T-helper 1 cell (primary cell): ENCODE results near the gene RALGPS1.
"Not testable (repeated sequence)": the region's sequence is repeated elsewhere in the genome, so short reads cannot be mapped to it uniquely, and the experiment has no call there.

Experiments
- DNase-seq, 5 donors: peaks; one replicate each; pipeline ENCODE4 v3.0.0-alpha.2; 2012 to 2020

RALGPS1 gene

DNA sequence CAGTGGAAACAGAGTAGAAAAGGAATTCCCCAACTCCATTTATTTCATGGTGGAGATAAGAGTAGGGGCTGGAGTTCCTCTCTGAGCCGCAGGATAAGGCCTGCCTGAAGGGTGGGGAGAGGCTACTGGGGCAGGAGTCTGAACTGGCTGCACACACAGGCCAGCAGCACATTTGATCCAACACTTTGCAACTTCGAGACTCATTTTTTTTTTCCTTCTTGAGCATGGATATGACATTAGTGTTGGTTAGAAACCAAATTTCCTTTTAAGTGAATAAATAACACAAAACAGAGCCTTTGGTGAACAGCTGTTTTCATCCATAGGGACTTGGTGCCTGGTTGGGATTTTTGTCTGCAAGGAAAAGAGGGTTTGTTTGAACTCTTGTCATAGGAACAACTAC is 76.6 kb downstream of the RALGPS1 start:
- no peak for DNase-seq

DNA sequence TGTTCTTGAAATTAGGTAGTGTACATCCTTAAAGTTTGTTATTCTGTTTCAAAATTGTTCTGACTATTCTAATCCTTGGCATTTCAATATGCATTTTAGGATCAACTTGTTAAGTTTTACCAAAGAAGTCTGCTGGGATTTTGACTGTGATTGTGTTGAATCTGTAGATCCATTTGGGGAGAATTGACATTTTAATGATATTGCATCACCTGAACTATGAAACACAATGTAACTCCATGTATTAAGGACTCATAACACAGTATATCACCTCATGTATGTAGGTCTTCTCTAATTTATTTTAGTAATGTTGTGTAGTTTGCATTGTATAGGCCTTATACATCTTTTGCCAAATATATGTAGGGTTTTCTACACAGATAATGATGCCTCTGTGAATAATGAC is 77.8 kb downstream of the RALGPS1 start:
- DNase-seq, result no peak

DNA sequence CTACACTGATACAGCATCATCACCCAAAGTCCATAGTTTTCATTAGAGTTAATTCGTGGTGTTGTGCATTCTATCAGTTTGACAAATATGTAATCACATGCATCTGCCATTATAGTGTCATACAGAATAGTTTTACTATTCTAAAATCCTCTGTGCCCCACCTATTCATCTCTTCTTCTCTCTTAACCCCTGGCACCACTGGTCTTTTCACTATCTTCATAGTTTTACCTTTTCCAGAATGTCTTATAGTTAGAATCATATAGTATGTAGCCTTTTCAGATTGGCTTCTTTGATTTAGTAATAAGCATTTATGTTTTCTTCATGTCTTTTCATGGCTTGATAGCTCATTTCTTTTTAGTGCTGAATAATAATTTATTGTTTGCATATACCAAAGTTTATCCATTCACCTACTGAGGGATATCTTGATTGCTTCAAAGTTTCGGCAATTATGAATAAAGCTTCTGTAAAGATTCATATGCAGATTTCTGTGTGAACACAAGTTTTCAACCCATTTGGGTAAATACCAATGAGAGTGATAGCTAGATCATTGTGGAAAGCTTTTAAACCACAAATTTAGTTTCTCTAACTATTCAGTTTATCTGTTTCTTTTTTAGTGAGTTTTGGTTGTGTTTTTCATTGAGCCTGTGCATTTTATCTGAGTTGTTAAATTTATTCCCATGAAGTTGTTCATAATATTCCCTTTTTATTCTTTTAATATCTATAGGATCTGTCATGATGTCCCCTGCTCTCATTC is 84.9 kb downstream of the RALGPS1 start:
- no peak for DNase-seq

DNA sequence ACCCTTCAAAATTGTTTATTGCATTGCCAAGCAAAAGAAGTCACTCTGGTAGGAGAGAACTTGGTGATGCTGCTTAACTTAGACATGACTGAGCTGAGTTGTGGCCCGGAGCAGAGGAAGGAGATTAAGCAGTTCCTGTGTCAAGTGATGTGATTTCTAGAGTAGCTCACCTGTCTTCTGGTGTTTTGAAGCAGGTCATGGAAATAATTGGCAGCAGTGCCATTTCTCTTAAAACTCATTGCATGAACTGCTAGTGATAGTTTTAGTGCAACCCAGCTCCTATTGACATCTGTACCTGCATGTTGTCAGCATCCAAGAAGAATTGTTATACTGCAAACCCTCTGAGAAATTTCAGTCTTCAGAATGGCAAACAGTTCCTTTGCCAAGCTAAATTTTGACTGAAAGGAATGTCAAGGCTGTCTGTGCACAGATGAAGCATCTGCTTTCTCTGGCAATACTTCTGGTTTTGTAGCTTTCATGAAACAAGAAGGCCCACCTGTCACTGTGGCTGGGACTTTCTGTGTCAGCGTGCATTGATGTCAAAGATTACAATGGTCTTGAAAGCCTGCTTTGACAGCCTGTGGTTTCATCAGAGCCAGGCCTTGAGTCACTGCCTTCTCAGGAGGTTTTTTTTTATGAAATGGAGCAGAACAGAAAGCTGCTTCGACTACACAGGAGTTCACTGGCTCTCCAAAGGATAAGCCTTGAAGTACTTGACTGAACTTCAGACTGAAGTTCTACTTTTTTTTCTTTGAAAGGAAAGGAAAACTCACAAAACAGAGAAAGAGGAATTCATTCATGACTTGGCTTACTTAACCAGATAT is 90.6 kb downstream of the RALGPS1 start:
- peak in 4 of 5 donors; percentile 31 to 90 (median 36) for DNase-seq

DNA sequence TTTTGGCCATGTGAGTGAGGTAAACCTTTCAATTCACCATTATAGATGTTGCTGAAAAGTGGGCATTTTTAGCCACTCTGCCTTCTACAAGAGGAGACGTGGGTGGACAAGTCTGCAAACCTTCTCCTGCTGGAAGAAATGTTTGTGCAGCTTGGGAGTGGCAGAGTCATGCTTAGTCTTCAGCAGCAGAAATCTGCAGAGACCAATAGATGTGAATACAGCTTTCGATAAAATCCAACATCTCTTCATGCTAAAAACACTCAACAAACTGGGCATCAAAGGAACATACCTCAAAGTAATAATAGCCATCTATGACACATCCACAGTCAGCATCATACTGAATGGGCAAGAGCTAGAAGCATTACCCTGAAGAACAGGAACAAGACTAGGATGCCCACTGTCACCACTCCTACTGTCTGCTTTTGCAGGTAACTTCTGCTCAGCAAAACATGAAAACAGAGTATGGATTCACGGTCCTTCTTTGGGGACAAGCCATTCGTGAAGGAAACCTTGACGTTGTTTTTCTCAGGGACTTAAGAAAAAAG is 91.3 kb downstream of the RALGPS1 start:
- no peak for DNase-seq

DNA sequence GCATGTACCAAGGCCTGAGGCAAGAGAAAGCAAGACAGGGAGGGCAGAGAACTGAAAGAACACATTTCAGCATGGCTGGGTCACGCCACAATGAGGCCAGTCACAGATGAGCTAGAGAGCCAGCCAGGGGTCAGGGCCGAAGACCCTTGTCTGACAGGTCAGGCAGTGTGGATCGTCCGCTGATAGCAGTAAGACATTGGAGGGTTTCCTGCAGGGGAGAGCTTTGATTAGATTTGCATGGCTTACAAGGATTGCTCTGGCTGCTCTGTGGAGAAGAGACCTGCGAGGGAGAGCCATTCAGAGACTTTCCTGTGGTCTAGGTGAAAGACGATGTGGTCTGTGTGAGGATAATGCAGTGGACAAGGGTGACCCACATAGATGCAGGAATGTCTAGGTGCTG is 93.1 kb downstream of the RALGPS1 start:
- no peak for DNase-seq

DNA sequence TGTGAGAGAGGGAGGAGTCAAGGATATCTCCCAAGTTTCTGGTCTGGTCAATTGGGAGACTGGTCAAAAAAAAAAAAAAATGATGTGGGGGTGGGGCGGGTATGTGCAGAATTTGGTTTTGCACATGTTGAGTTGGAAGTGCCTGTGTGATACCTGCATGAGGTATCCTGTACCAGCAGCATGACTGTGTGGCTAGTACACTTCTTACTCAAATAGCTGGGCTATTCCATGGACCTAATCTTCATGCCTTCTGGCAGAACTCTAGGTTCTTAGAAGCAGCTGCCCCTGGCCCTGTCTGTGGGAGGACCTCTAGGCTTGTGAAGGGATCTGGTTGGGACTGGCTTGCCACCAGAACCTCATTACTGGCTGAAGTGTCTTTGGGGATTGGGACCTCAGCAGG is 93.5 kb downstream of the RALGPS1 start:
- no peak for DNase-seq

DNA sequence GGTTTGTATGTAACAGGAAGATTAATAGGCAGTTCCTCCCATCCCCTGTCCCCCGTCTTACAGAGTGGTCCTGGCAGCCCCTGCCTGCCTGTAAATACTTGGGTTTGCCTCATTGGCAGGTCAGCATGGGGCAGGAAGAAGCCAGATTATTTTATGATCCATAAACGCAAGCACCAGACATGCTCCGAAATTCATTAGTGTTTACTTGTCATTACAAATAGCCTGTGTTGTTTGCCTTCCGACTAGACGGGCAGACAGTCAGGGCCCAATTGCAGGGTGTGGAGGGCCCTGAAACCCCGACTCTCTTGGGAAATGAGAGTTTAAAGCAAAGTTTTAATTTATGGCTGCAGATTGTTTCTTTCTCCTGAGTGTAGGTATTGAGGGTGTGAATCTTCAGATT is 97.2 kb downstream of the RALGPS1 start:
- DNase-seq, result no peak

DNA sequence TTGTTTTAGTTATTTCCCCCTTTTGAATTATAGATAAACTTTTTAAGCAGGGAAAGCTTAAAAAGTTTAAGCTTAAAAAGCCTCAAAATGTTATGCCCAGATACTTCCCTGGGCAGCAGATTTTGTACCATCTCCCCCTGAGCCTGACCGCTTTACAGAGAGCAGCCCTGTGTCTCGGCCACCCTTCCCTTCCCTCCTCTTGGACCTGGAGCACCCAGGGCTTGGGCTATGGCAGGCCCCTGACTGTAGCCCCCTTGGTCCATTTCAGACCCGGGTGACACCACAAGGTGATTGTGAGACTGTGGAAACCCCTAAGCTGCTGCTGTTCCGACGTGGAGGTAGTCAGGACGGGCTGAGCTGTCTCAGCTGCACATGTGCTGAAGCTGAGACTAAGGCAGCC is 97.7 kb downstream of the RALGPS1 start:
- DNase-seq, result no peak

DNA sequence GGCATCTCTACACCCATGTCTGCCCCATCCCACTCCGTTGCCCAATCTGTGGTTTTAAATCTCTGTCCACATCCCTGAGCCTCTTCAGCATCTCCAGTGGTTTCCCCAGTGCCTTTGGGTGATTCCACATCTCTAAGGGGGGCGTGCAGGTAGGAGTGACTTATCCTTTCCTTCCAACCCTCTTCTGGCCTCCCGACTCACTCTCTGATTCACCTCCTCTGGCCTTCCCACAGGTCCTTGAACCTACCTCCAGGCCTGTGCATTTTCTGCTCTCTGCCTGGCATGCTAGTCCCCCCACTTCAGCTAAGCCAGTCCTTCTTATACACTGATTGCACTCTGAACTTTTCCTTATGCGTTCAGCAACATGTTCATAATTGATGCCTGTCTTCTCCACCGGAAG is 99.0 kb downstream of the RALGPS1 start:
- DNase-seq, result no peak

DNA sequence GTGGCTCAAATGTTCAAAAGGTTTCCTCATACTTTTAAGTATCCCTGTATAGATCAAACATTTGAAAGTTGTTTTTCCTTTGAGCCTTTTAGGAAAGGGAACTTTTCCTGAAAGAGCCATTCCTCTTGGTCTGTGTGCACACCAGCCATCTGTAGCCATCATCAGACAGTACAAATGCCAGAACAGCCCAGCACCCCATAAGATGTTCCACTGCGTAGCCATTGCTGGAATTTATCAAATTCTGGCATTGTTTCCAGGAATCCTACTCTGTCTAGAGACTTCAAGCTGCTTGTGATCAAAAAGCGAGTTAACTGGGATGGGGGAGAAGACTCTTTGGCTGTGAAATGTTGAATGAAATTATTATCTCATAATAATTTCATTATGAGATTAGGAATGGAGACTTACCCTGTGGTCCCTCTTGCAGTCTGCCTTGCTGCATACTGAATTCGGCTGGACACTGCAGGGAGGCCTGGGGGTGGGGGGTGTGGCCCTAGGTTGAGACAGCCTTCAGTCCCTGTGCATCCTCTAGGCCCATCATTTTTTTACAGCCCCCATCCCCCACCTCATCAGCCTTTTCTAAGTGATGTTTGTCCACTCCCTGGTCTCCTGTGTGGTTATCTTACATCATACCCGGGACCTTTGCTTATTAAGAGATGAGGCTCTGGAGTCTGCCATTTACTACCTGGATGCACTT is 99.8 kb downstream of the RALGPS1 start:
- no peak for DNase-seq

DNA sequence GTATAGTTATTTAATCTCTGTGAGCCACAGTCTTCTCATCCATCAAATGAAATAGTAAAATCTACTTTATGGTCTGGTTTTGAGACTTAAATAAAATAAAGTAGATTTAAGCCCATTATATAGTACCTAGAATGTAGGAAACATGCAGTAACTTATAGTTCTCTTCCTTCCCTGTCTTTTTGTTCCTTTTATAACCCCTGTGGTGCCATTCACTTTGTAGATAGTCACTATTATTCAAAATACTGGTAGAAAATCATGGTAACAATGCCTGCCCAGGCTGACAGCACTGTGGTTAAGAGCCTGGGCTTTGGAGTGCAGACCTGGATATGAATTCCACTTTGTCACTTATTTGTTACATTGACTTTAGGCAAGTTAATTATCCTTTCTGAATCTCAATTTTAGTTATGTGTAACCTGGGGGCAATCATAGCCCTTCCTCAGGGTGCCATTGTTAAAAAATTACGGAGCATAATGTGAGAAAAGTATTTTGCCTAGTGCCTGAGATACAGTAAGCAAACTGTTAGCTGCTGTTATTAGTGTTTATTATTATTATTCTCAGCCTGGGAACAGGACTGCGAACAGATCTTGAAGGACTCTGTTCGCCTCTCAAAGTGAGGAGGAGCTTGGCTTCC is 100.4 kb downstream of the RALGPS1 start:
- no peak for DNase-seq

DNA sequence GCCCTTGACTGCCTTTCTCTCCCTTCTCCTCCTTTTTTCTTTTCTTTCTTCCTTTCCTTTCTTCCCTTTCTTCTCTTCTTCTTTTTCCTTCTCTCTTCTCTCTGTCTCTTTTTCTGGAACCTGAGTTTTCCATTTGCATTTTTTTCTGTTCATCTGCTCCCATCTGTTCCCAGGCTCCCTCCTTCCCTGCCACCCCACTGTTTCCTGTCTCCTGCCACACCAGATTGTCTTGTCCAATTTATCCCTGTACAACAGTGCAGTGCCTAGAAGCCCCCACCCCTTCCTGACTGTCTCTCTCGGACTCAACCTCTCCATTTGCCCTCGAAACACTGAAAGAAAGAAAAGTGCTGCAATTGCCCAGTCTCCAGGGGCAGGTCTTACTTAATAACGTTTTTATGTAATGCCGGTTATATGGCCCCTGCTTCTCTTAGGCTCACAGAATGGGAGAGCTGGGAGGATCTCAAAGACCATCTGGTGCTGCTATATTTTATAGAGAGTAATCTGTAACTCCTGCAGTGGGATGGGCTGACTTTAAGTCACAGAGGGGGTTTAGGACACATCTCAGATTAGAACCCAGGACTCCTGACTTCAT is 101.4 kb downstream of the RALGPS1 start:
- DNase-seq, result no peak

DNA sequence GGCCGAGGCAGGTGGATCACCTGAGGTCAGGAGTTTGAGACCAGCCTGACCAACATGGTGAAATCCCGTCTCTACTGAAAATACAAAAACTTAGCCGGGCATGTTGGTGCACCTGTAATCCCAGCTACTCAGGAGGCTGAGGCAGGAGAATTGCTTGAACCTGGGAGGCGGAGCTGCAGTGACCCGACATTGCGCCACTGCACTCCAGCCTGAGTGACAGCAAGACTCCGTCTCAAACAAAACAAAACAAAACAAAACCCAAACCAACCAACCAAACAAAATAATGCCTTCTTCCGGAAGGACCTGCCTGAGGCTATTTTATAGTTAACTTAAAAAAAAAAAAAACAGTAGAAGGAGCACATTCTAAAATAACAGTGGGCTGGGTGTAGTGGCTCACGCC is 103.4 kb downstream of the RALGPS1 start:
- DNase-seq, result not testable (repeated sequence)

DNA sequence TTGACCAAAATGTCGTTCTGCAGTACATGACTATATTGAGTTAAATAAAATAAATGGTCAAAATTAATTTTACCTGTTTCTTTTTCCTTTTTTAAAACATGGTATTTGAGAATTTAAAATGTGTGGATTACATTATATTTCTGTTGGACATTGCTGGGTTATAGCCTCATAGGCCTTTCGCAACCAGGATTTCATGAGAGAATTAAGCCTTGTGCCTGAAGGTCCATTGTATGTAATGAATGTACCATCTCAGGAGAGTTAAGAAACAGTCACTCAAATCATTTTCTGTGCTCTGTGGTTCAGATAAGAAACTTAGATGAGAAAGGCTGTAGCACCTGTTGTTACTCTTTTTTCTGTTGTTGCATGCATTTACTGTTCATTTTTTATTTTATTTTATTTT is 104.4 kb downstream of the RALGPS1 start:
- no peak for DNase-seq

DNA sequence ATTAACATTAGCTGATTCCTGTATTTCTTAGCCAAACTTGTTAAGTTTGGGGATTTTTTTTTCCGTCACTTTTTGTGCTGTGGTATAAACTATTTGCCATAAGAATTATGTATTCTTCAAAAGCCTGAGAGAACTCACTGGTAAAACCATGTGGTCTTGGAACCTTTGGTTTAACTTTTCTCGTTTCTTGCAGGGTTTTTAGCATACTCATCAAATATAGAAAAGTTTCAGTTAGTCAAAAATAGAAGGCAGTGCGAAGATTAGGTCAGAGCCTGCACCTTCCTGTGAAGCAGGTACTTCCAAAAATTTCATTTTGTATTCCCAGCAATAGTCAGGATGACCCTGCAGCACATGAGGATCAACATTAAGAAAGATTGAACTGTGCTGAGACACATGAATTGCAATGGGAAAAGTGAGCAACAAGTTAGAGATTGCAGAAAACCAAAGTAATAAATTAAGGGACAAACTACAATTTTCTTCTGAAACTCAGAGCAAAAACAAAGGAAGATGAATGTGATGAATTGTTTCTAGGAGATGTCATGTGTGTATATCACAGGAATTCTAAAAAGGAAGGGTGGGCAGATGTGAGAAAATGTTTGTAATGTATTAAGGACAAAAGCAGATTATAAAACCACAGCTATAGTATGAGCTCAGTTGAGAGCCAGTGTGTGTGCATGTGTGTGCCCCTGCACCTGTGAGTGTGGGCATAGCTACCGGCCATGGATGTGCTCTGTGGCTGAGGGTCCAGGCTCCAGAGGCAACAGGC is 105.6 kb downstream of the RALGPS1 start:
- DNase-seq, result no peak

DNA sequence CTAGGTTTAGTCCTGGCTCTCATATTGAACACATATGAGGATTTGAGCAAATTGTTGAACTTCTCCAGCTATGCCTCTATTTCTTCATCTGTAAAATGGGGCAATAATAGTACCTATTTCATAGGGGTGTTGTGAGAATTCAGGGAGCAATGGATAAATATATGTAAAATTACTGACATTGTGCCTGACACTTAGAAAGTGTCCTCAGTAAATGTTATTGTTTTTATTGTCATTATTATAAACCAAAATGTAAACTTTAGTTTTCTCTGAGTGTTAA is 106.2 kb downstream of the RALGPS1 start:
- DNase-seq, result no peak

DNA sequence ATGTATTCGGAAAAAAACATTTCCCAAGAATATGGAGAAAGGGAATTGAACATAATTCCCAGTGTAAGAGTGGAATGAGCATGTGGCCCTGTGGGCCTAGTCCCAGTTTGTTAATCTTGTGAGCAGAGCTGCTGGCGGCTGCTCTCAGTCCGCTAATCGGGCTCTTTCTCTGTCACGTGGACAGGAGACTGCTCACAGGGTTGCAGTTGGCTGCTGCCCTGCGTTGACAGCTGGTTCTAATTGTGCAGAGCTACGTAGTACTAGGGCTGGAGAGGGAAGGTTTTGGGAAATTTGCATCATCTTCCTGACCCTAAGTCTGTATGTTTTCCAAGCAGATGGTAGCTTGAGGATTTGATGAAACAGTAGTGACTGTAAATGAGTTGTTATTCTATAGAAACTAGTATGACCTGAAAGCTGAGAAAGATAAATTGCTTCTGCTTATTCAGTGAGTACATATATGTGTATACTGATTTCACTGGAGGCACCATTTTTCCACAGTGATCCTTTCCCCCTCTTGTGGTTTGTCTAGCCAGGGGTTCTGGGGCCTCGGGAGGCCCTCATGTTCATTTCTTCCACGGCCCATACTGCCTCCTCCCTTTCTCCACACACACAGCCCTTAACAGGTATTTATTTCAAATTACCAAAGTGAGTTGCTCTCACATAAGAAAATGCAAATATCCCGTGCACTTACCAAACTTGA is 107.2 kb downstream of the RALGPS1 start:
- no peak for DNase-seq

DNA sequence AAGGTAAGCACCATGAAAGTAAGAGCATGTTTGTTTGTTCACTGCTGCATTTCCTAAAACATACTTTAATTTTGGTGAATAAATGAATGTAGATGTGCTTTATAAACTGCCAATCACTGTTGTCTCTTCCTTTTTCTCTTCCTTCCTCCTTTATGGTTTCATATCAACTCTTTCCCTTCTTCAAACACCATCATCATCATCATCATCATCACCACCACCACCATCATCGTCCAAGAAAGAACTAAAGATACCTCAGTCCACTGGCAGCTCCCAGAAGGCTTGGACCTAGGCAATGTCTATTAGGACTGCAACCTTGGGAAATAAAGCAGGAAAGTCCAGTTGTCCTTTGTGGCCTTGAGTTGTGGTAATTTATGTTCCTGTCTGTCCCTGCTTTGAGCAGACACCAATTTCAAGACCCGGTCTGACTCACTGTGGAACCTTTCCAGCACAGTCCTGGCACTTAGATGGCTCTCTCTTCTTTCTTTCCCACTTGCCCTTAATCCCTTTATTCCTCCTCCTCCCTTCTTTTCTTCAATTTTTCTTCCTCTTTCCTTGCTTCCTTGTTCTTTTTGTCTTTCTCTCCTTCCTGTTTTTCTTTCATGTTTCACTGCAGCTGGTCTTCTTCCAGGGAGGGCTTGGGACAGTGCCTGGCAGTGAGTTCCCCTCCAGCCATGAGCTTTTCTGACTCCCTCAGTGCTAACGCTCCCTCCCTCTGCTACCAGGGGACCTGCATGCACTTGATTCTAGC is 108.5 kb downstream of the RALGPS1 start:
- DNase-seq, result no peak

DNA sequence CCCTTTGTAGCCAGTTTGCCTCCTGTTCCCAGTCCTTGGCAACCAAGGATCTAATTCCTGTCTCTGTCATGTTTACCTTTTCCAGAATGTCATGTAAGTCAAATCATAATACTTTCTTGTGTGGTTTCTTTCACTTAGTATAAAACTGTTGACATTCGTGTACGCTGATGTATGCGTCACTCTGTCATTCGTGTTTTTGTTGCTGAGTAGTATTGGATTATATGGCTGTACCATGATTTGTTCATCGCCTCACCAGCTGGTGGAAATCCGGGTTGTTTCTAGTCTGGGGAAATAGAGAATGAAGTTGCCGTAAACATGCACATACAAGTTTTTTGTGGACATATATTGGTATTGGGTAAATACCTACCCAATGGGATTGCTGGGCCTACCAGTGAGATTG is 110.5 kb downstream of the RALGPS1 start:
- DNase-seq, result no peak

DNA sequence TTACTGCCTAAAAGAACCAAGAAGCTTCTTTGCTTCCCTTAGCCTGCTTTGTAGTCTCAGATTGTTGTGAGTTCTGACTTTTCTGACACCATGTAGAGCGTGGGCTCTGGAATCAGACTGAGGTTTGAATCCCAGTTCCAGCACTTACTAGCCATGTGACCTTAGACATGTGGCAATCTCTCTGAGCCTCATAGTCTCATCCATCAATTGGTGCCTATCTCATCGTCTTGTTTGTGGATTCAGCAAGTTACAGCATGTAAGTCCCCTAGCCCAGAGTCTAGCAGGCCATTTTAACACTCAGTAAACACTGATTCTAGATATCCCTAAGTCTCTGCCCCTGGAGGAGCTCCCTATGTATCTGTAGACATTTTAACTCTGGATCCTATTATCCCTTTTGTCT is 113.1 kb downstream of the RALGPS1 start:
- DNase-seq, result no peak
